PFSK-1 (cell line): ENCODE results near the gene PLEKHG4. TPM values are rescaled to one million over a fixed set of nuclear protein-coding genes. Genes with fewer than 3 reads are reported as not detected.

Source experiments
- FOXP2 ChIP-seq: optimal IDR thresholded peaks from 2 replicates; pipeline ENCODE3; 2011; ENCODE audit warnings: borderline replicate concordance, control low read depth, inconsistent platforms; ENCODE audit not compliant: insufficient read depth; ENCODE audit errors: extremely low read length, extremely low read depth
- POLR2AphosphoS5 ChIP-seq: IDR thresholded peaks from 2 replicates; pipeline ENCODE4 v1.6.1; 2012; ENCODE audit warnings: low read depth, mild to moderate bottlenecking, control low read depth, low read length, moderate library complexity
- SIN3A ChIP-seq: IDR thresholded peaks from 2 replicates; pipeline ENCODE4 v1.6.1; 2012; ENCODE audit warnings: mild to moderate bottlenecking, low read length, moderate library complexity, borderline replicate concordance; ENCODE audit not compliant: insufficient read depth
- TAF1 ChIP-seq: IDR thresholded peaks from 2 replicates; pipeline ENCODE4 v1.6.1; 2012; ENCODE audit warnings: low read length, control low read depth, borderline replicate concordance; ENCODE audit not compliant: insufficient read depth
- polyA plus RNA-seq: library from polyadenylated mRNA; unstranded; fragments of >200 nt; gene quantifications from one replicate; pipeline ENCODE4 v1.2.1, GENCODE V29; 2012; ENCODE audit warnings: low read depth, missing spikeins; ENCODE audit not compliant: insufficient read length
- TF ChIP-seq, protein P1 (sequence below), 2 experiments: IDR thresholded peaks; 2 replicates each; pipeline versions ENCODE4 v1.6.1 to v1.8.0; 2011 to 2012; ENCODE audit warnings: low read depth in 2 of 2, low read length in 2 of 2, control low read depth in 1 of 2, inconsistent platforms in 1 of 2, mild to moderate bottlenecking in 1 of 2, moderate library complexity in 1 of 2; ENCODE audit not compliant: insufficient read depth in 1 of 2

The PLEKHG4 gene, protein sequence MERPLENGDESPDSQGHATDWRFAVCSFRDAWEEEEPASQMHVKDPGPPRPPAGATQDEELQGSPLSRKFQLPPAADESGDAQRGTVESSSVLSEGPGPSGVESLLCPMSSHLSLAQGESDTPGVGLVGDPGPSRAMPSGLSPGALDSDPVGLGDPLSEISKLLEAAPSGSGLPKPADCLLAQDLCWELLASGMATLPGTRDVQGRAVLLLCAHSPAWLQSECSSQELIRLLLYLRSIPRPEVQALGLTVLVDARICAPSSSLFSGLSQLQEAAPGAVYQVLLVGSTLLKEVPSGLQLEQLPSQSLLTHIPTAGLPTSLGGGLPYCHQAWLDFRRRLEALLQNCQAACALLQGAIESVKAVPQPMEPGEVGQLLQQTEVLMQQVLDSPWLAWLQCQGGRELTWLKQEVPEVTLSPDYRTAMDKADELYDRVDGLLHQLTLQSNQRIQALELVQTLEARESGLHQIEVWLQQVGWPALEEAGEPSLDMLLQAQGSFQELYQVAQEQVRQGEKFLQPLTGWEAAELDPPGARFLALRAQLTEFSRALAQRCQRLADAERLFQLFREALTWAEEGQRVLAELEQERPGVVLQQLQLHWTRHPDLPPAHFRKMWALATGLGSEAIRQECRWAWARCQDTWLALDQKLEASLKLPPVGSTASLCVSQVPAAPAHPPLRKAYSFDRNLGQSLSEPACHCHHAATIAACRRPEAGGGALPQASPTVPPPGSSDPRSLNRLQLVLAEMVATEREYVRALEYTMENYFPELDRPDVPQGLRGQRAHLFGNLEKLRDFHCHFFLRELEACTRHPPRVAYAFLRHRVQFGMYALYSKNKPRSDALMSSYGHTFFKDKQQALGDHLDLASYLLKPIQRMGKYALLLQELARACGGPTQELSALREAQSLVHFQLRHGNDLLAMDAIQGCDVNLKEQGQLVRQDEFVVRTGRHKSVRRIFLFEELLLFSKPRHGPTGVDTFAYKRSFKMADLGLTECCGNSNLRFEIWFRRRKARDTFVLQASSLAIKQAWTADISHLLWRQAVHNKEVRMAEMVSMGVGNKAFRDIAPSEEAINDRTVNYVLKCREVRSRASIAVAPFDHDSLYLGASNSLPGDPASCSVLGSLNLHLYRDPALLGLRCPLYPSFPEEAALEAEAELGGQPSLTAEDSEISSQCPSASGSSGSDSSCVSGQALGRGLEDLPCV
- not detected for polyA plus RNA-seq

DNA sequence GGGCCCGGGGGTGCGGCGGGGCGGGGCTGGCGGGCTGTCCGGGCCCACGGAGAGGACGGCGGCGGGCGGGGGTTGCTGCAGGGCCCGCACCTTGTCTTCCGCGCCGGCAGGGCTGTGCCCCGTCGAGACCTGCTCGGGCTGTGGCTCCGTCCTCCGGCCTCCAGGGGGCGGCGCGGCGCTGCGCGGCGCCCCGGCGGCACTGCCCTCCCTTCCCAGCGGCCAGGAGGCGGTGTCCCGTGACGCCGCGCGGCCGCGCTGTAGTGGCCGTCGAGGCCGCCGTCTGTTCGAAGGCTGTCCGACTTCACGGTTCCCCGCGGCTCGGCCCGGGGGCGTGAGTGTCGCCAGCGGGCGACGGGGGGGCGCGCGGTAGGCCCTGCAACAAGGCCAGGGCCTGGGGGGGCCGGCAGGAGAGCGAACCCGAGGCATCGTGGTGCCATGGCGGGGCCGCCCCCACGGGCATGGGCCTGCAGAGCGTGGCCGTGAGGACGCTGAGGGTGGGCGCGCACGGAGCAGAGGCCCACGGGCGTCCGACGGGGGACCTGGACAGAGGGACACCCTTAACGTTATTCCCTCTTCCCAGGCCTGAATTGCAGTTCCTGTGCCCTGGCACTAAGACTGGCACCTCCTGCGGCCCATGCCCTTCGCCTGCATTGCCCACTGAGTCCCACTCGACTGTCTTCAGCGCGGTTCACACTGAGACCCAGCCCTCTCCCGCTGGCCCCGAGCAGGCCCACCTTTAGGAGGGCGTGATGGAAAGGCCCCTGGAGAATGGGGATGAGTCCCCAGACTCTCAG lies at the start of gene PLEKHG4:
TSS of gene PLEKHG4 (plus strand) at position 237 of the 794 bp plus-strand sequence. CDS start at position 750, 513 bp downstream.
- no peak for TF ChIP-seq FOXP2
- no peak for TF ChIP-seq TAF1
- no peak for TF ChIP-seq POLR2AphosphoS5
- no peak for TF ChIP-seq SIN3A
- TF ChIP-seq, protein P1, sequence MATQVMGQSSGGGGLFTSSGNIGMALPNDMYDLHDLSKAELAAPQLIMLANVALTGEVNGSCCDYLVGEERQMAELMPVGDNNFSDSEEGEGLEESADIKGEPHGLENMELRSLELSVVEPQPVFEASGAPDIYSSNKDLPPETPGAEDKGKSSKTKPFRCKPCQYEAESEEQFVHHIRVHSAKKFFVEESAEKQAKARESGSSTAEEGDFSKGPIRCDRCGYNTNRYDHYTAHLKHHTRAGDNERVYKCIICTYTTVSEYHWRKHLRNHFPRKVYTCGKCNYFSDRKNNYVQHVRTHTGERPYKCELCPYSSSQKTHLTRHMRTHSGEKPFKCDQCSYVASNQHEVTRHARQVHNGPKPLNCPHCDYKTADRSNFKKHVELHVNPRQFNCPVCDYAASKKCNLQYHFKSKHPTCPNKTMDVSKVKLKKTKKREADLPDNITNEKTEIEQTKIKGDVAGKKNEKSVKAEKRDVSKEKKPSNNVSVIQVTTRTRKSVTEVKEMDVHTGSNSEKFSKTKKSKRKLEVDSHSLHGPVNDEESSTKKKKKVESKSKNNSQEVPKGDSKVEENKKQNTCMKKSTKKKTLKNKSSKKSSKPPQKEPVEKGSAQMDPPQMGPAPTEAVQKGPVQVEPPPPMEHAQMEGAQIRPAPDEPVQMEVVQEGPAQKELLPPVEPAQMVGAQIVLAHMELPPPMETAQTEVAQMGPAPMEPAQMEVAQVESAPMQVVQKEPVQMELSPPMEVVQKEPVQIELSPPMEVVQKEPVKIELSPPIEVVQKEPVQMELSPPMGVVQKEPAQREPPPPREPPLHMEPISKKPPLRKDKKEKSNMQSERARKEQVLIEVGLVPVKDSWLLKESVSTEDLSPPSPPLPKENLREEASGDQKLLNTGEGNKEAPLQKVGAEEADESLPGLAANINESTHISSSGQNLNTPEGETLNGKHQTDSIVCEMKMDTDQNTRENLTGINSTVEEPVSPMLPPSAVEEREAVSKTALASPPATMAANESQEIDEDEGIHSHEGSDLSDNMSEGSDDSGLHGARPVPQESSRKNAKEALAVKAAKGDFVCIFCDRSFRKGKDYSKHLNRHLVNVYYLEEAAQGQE (IDR thresholded peaks at IDR 0.05; ENCODE audit: insufficient read depth in 1 of 2, low read depth in 2 of 2, low read length in 2 of 2) = no peak

DNA sequence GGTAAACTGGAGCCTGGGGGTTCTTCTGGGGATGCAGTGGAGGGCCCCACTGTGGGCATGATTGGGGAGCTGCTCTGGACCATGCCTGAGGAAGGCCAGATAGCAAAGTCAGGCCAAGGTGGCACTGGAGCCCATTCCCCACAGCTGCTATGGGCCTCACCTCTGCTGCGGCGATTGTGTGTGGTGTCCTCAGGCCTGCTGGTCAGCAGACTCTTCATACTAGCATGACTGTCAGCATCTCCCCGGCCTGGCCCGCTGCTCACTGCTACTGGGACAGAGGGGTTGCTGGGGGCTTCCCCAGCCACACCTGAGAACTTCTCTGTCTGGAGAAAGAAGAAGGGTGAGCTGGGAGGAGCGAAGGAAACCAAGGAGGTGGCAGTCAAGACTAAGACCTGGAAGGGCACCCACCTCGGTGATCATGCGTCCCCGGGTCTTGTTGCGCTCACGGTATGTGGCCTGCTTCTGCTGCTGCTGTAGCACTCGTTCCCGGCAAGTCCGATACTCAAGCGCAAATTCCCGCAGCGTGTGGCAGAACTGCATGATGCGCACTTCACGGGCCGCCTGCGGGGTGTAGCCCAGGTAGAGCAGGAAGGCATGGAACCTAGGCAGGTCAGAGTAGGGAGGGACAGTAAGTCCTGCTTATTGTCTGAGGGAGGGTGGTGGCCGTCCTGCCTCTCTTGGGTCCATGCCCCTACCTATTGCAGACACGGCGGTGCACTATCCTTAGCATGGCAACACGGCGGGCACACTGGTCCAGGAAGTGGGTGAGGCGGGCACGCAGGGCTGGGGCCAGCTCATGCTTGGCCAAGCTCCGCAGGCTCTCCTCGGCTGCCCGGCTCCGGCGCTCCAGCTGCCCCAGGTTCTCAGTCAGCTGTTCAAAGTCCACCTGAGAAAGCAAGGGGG lies 49.2 kb upstream of the PLEKHG4 start:
- TF ChIP-seq, protein P1 (IDR thresholded peaks at IDR 0.05; ENCODE audit: insufficient read depth in 1 of 2, low read depth in 2 of 2, low read length in 2 of 2) = no peak
- TF ChIP-seq POLR2AphosphoS5 (no peak; the same call in 1 of the 2 replicates), TAF1 (no peak), FOXP2 (no peak), SIN3A (no peak)

DNA sequence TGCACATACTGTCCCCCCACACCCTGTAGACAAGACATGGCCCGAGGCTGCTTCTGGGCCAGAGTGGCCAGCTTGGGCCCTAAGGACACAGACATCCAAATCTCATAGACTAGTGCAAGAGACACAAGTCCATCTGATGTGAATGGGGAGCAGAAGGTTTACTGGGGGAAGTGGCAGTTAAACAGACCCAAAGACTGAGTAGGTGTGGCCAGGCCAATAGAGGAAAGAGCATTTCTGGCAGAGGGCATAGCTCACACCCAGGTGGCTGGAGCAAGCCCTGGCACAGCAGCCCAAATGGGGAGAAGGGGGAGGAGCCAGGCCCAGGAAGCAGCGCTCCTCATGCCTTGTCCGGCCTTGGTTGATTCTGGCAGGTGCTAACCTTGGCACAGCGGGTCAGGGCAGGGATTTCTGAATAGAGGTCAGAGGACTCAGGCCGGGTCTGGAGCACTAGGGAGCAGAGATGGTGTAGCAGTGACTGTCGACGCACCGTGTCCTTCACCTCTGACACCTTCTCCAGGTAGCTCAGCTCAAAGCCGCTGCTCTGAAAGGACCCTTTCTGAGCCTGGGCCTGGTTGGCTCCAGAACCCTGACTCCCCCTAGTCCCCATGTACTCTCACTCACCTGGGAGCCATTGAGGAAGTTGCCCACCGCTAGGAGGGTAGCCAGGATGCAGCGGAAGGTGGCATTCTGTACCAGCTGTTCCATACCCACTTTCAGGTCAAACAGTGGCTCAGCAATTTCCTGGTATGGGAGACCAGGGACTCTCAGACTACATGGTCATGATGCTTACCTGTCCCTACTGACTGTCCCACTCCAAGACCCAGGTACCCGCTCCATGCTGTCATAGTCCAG lies 48.3 kb upstream of the PLEKHG4 start:
- TF ChIP-seq TAF1 = no peak
- TF ChIP-seq FOXP2 = no peak
- TF ChIP-seq POLR2AphosphoS5 = no peak
- TF ChIP-seq, protein P1 (IDR thresholded peaks at IDR 0.05; ENCODE audit: insufficient read depth in 1 of 2, low read depth in 2 of 2, low read length in 2 of 2) = no peak
- TF ChIP-seq SIN3A = no peak
